AG09319 (cell line): ENCODE measurements around the gene RBM20.

Experiments
- DNase-seq: peaks from one replicate; pipeline ENCODE4 v3.0.0-alpha.2; 2010; ENCODE audit warnings: low read depth; ENCODE audit errors: extremely low read depth
- TF ChIP-seq, protein P1 (sequence below): IDR thresholded peaks from 2 replicates; pipeline ENCODE4 v1.5.1; 2011; ENCODE audit warnings: low read depth, mild to moderate bottlenecking, inconsistent platforms, low read length, moderate library complexity

RBM20 gene

DNA sequence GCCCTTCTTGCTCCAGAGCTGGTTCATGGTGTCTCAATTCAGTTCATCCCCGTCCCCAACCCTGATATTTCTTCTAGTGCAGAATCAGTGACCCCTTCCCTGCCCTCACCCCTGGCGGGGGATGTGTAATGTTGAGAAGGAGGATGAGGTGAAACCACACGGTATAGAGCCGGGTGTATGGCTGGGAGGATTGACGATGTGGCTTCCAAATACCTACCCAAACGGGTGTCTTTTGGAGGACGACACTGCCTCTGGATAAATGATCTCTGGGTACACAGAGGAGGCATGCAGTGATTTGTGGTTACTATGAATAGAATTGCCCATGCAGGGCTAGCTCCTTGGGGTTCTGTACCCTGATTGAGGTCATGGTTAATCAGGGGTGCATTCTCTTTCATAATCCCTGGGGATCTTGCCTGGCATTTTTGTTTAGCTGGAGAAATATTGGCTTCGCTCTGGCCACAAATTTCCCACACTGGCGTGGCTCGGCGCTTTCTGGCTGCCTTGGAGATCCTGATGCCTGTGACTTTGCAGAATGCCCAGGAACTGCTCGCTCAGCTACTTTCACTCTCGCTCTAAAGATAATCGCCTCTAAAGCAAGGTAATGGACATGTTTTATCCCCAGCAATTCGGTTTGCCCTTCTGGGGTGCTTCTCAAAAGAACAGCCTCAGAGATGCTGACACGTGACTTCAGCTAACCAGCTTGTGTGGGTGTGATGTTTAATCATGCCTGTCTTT, 89.2 kb downstream of the RBM20 start:
- DNase-seq = no peak
- TF ChIP-seq, protein P1, sequence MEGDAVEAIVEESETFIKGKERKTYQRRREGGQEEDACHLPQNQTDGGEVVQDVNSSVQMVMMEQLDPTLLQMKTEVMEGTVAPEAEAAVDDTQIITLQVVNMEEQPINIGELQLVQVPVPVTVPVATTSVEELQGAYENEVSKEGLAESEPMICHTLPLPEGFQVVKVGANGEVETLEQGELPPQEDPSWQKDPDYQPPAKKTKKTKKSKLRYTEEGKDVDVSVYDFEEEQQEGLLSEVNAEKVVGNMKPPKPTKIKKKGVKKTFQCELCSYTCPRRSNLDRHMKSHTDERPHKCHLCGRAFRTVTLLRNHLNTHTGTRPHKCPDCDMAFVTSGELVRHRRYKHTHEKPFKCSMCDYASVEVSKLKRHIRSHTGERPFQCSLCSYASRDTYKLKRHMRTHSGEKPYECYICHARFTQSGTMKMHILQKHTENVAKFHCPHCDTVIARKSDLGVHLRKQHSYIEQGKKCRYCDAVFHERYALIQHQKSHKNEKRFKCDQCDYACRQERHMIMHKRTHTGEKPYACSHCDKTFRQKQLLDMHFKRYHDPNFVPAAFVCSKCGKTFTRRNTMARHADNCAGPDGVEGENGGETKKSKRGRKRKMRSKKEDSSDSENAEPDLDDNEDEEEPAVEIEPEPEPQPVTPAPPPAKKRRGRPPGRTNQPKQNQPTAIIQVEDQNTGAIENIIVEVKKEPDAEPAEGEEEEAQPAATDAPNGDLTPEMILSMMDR = no peak

GRCh38 chr10:110735620-110736027, 91.5 kb downstream of the RBM20 start:
- DNase-seq = no peak
- TF ChIP-seq, protein P1 = no peak

DNA sequence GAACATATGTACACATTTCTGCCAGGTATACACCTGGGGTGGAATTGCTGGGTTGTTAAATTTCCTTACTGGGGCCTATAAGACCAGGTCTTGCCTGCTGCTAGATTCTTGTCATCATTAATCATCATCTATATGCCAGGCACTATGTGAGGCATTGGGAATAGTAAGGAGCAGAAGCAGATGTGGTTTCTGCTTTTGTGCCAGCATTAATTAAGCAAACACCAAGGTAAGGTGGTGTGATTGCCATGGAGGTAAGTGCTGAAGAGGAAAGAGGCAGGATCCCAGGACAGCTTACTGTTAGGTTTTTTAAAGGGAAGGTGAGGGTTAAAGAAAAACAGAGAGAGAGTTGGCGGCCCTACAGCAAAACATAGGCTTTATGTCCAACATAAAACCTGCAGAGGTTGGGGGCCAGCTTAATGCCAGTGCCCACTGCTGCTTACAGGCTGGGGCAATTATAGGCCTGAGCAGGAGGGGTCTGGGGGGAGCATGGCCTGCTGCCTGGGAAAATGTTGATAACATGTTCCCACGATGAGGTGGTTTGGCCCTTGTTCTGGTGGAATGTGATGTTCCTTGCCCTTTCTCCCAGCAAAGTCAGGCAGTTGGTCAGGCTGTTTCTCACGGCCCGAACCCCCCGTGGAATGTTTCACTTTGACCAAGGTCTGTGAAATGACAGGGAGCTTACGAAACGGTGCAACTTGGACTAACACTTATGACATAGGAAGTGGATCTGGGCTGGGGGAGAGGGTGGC, 93.9 kb downstream of the RBM20 start:
- TF ChIP-seq, protein P1 = no peak
- DNase-seq = no peak

GRCh38 chr10:110739811-110740271, 95.7 kb downstream of the RBM20 start:
- TF ChIP-seq, protein P1 = no peak

GRCh38 chr10:110742801-110743200, 98.7 kb downstream of the RBM20 start:
- TF ChIP-seq, protein P1 = no peak
- DNase-seq = no peak

More at GRCh38 chr10:110739811-110740271, 95.7 kb downstream of the RBM20 start:
- no peak for DNase-seq

GRCh38 chr10:110744782-110745181, 100.6 kb downstream of the RBM20 start:
- TF ChIP-seq, protein P1 = no peak
- DNase-seq = no peak

- DNase-seq = peak; percentile 45
- TF ChIP-seq, protein P1 = peak; percentile 74
Measured at GRCh38 chr10:110746254-110746826, 102.2 kb downstream of the RBM20 start.
